ENCODE data around the gene TMEM178A. TPM values are rescaled to one million over a fixed set of nuclear protein-coding genes. Genes with fewer than 3 reads are reported as not detected.

TMEM178A gene
- total RNA-seq, 2 donors from 2014 or later: 5.5 to 7.4 TPM

DNA sequence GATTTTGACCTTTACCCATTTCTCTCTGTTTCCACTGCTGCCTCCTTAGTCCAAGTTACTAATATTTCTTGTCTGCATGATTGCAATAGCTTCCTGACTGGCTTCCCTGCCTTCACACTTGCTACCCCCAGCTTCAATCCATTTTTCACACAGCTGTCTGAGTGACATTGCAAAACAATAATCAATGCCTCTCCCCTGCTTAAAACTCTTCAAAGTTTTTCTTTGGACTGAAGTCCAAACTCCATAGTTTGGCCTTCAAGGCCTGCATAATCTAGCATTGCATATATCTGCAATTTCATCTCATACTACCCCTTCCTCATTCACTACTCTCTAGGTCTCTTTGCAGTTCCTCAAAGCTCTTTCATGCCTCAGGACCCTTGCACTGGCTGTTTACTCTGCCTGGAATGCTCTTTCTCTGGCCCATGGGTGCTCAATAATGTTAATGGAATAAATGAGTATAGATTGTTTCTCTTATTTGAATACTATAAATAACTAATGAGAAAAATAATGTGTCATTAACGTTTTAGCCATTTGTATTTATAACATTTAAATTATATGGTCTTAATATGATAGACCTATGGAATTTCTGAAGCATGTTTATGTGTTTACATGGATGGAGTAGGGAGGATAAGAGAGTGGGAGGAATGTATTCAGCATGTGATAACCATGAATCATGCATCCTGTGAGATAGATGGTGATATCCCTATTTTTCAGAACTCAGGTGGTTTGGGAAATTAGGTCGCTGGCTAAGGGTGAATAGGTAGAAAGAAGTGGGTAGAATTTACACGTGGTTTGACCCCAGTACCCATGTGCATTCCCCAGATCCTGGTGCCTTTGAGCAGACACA lies 5.7 kb upstream of the TMEM178A start:
- Histone ChIP-seq H3K9ac (ENCODE audit: extremely low read depth, low read length, poor library complexity, severe bottlenecking) (no peak overlapping the region), H3K4me1 (ENCODE audit: control insufficient read depth, insufficient read depth, low read length) (no peaks in the 10 kb centered on the region), H3K9me3 (ENCODE audit: control insufficient read depth, low read length) (peaks cover 3% of the 10 kb centered on the region), H3K27ac (ENCODE audit: low read depth, low read length) (no peak overlapping the region), H3K36me3 (ENCODE audit: control insufficient read depth, insufficient read depth, low read length) (no peaks in the 10 kb centered on the region), H3K4me3 (ENCODE audit: low read length) (no peak overlapping the region), H3K27me3 (ENCODE audit: control insufficient read depth, insufficient read depth, low read length, poor library complexity, severe bottlenecking) (peaks cover 13% of the 10 kb centered on the region)
- no peak for DNase-seq
- Mint-ChIP-seq H3K9me3 (no peaks in the 10 kb centered on the region), H3K27ac (no peak overlapping the region), H3K36me3 (ENCODE audit: low read depth) (no peaks in the 10 kb centered on the region), H3K4me3 (no peak overlapping the region), H3K4me1 (peaks cover 5% of the 10 kb centered on the region), H3K27me3 (ENCODE audit: insufficient read depth) (peaks cover 21% of the 10 kb centered on the region)
- 91 to 94% methylated on average over 2 of the region's 3 CpGs for WGBS, 2 experiments (ENCODE audit: insufficient coverage in 1 of 2, insufficient read length in 1 of 2)
- TF ChIP-seq CTCF (conservative IDR thresholded peaks at IDR 0.05): no peak

- 95 to 100% methylated on average over 1 to 3 of the region's 3 CpGs for WGBS, 2 experiments (ENCODE audit: insufficient coverage in 1 of 2, insufficient read length in 1 of 2)
- H3K27ac ChIP-seq (ENCODE audit: low read depth, low read length): no peak overlapping the region
- Mint-ChIP-seq H3K36me3 (ENCODE audit: low read depth) (no peaks in the 10 kb centered on the region), H3K27ac (no peak overlapping the region), H3K9me3 (no peaks in the 10 kb centered on the region), H3K4me3 (no peak overlapping the region), H3K27me3 (ENCODE audit: insufficient read depth) (peaks cover 23% of the 10 kb centered on the region), H3K4me1 (peaks cover 6% of the 10 kb centered on the region)
- no peak for DNase-seq
- no peak for TF ChIP-seq CTCF (conservative IDR thresholded peaks at IDR 0.05)
- H3K9ac ChIP-seq (ENCODE audit: extremely low read depth, low read length, poor library complexity, severe bottlenecking): no peak overlapping the region
- H3K27me3 ChIP-seq (ENCODE audit: control insufficient read depth, insufficient read depth, low read length, poor library complexity, severe bottlenecking): peaks cover 13% of the 10 kb centered on the region
- no peaks in the 10 kb centered on the region for H3K9me3 ChIP-seq (ENCODE audit: control insufficient read depth, low read length)
- H3K4me1 ChIP-seq (ENCODE audit: control insufficient read depth, insufficient read depth, low read length): no peaks in the 10 kb centered on the region
- no peaks in the 10 kb centered on the region for H3K36me3 ChIP-seq (ENCODE audit: control insufficient read depth, insufficient read depth, low read length)
- H3K4me3 ChIP-seq (ENCODE audit: low read length): no peak overlapping the region
Measured at GRCh38 chr2:39660612-39661236, 5.0 kb upstream of the TMEM178A start.

GRCh38 chr2:39661826-39662225 lies 3.9 kb upstream of the TMEM178A start:
- no peak for DNase-seq
- WGBS, 2 experiments (ENCODE audit: insufficient coverage in 1 of 2, insufficient read length in 1 of 2): 82 to 88% methylated on average over 1 of the region's 1 CpG
- Mint-ChIP-seq H3K9me3 (no peaks in the 10 kb centered on the region), H3K27me3 (ENCODE audit: insufficient read depth) (peaks cover 29% of the 10 kb centered on the region), H3K27ac (no peak overlapping the region), H3K4me3 (no peak overlapping the region), H3K4me1 (peaks cover 11% of the 10 kb centered on the region), H3K36me3 (ENCODE audit: low read depth) (no peaks in the 10 kb centered on the region)
- peaks cover 20% of the 10 kb centered on the region for H3K27me3 ChIP-seq (ENCODE audit: control insufficient read depth, insufficient read depth, low read length, poor library complexity, severe bottlenecking)
- H3K9me3 ChIP-seq (ENCODE audit: control insufficient read depth, low read length): no peaks in the 10 kb centered on the region
- TF ChIP-seq CTCF (conservative IDR thresholded peaks at IDR 0.05): no peak
- no peak overlapping the region for H3K27ac ChIP-seq (ENCODE audit: low read depth, low read length)
- no peak overlapping the region for H3K9ac ChIP-seq (ENCODE audit: extremely low read depth, low read length, poor library complexity, severe bottlenecking)
- H3K4me1 ChIP-seq (ENCODE audit: control insufficient read depth, insufficient read depth, low read length): no peaks in the 10 kb centered on the region
- no peaks in the 10 kb centered on the region for H3K36me3 ChIP-seq (ENCODE audit: control insufficient read depth, insufficient read depth, low read length)
- H3K4me3 ChIP-seq (ENCODE audit: low read length): no peak overlapping the region

Measured in endodermal cell (in vitro differentiated cells).